ENCODE data around the gene TMEM158. TPM values are rescaled to one million over a fixed set of nuclear protein-coding genes. Genes with fewer than 3 reads are reported as not detected.

Gene TMEM158
- total RNA-seq, 6 donors from 2014 or later: 0.76 to 3.8 (median 1.7) TPM; not detected in 3

GRCh38 chr3:45225465-45226205 lies 452 bp downstream of the TMEM158 start:
- ATAC-seq (ENCODE audit: low FRiP score in 2 of 2) (peak in 1 of 2 donors; percentile 29), DNase-seq (peak in 1 of 2 donors; percentile 91)
- peaks cover 11 to 20% (median 11%) of the 10 kb centered on the region in 4 donors for H3K4me1 ChIP-seq
- TF ChIP-seq POLR2A (IDR thresholded peaks at IDR 0.05) (no peak), EP300 (IDR thresholded peaks at IDR 0.05) (no peak), POLR2AphosphoS5 (IDR thresholded peaks at IDR 0.05) (no peak), CTCF (IDR thresholded peaks at IDR 0.05) (no peak)
- H3K36me3 ChIP-seq: no peaks in the 10 kb centered on the region
- WGBS, 2 donors: no CpG with 5 or more reads among the region's 131 CpGs
- H3K27me3 ChIP-seq: peaks cover 0 to 17% (median 9%) of the 10 kb centered on the region in 4 donors
- no peaks in the 10 kb centered on the region for H3K9me3 ChIP-seq
- H3K27ac ChIP-seq: peak overlapping the region in 1 of 4 donors; percentile 19
- peak overlapping the region in 3 of 4 donors; percentile 58 to 64 (median 60) for H3K4me3 ChIP-seq

DNA sequence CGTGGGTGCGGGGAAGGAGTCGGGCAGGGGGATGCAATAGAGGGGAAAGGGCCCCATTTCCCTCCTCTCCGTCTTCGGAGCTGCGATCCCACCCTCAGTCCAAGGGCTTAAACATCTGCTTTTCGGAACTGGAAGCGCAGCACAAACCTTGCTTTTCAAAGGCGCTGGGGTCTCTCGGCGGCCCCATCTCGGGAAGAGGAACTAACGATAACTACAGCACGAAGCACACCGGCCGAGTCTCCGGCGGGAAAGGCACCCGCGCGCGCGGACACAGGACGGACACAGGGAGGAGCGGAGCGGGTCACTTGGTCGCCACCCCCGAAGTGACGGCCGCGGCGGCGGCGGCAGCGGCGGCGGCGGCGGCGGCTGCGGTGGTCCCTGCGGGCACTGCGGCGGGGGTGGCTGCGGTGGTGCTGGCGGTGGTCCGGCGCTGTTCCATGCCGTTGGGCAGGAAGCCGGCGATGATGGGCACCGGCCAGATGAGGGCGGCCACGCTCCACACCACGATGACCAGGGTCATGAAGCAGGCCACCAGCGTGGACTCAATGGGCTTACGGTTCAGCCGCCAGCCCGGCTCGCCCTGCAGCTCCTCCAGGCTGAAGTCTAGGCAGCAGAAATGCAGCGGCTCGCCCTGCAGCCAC lies 1.1 kb downstream of the TMEM158 start:
- Histone ChIP-seq H3K4me3 (peak overlapping the region in 3 of 4 donors; percentile 58 to 64 (median 60)), H3K27me3 (peaks cover 0 to 17% (median 9%) of the 10 kb centered on the region in 4 donors), H3K36me3 (no peaks in the 10 kb centered on the region), H3K9me3 (no peaks in the 10 kb centered on the region), H3K4me1 (peaks cover 11 to 20% (median 11%) of the 10 kb centered on the region in 4 donors), H3K27ac (no peak overlapping the region)
- WGBS, 2 donors: 2 to 8% methylated on average over 9 to 38 of the region's 62 CpGs
- DNase-seq (peak; percentile 83 to 93), ATAC-seq (ENCODE audit: low FRiP score in 2 of 2) (peak; percentile 73 to 80)
- TF ChIP-seq CTCF (IDR thresholded peaks at IDR 0.05): peak; percentile 24 to 90 (median 75)
- no peak for TF ChIP-seq POLR2AphosphoS5 (IDR thresholded peaks at IDR 0.05)
- no peak for TF ChIP-seq EP300 (IDR thresholded peaks at IDR 0.05)
- TF ChIP-seq POLR2A (IDR thresholded peaks at IDR 0.05): no peak

DNA sequence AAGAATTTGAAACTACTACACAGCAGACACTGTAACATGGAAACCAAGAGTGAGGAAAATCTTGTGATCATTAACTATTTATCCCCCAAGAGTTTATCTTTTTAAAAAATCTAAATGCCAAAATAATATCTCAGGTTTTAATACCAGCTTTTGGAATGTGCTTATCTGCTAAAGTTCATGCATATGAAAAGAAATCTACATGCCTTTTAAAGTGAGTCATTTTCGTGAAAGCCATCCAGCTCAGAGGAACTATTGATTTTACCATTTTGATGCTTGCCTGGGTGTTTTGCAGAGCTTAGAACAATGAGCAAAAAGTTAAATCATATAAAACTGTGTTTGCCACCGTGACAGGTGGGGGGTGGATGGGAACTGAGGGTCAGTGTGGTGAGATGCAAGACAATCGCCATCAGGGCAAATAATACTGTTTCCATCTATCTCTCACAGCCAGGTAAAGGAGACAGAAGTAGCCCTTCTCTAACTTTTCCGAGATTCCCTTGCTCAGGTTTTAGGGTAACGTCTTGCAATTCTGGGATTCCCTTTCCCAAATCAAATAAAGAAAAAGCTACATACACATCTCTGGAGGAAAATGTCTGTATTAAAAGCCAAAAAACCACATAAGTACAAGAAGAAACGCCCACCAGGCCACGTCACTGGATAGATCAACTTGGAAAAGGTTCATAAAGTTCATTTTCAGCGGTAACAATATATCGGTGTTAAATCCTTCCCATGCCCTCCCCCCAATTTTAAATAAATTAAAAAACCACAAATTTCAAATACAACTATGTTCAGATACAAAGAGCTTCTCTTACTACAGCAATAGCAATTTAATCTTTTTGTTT lies 2.0 kb downstream of the TMEM158 start:
- no peaks in the 10 kb centered on the region for H3K9me3 ChIP-seq
- peak overlapping the region in 1 of 4 donors; percentile 58 for H3K4me3 ChIP-seq
- no peak for ATAC-seq (ENCODE audit: low FRiP score in 2 of 2)
- peaks cover 0 to 17% (median 9%) of the 10 kb centered on the region in 4 donors for H3K27me3 ChIP-seq
- TF ChIP-seq EP300 (IDR thresholded peaks at IDR 0.05) (no peak), CTCF (IDR thresholded peaks at IDR 0.05) (no peak), POLR2A (IDR thresholded peaks at IDR 0.05) (no peak), POLR2AphosphoS5 (IDR thresholded peaks at IDR 0.05) (no peak)
- WGBS, 2 donors: 41 to 49% methylated on average over 9 of the region's 9 CpGs
- no peak for DNase-seq
- H3K27ac ChIP-seq: no peak overlapping the region
- H3K4me1 ChIP-seq: peaks cover 11 to 20% (median 11%) of the 10 kb centered on the region in 4 donors
- no peaks in the 10 kb centered on the region for H3K36me3 ChIP-seq

DNA sequence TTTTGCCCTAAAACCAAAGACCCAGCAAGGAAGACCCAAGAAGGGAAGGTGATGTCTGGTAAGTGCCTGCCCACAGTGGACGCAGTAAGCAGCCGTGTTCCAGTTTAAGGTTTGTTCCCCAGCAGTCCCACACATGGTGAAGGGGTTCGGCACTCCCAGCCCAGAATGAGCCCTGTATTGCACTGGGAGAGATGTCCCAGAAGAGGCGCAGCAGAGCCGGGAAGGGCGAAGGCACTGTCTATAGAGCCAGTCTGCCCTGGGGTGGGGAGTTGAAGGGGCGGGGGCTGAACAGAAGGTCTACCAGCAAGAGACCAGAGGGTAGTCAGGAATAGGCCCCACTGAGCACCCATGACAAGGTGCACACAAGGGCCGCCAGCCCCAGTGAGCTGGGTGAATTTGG lies 6.4 kb downstream of the TMEM158 start:
- DNase-seq (no peak), ATAC-seq (ENCODE audit: low FRiP score in 2 of 2) (no peak)
- WGBS, 2 donors: 95 to 99% methylated on average over 8 of the region's 8 CpGs
- no peak overlapping the region for H3K27ac ChIP-seq
- peaks cover 2 to 3% (median 2%) of the 10 kb centered on the region in 4 donors for H3K4me1 ChIP-seq
- H3K4me3 ChIP-seq: no peak overlapping the region
- peaks cover 0 to 8% (median 6%) of the 10 kb centered on the region in 4 donors for H3K27me3 ChIP-seq
- H3K36me3 ChIP-seq: no peaks in the 10 kb centered on the region
- TF ChIP-seq CTCF (IDR thresholded peaks at IDR 0.05) (no peak), POLR2AphosphoS5 (IDR thresholded peaks at IDR 0.05) (no peak), POLR2A (IDR thresholded peaks at IDR 0.05) (no peak), EP300 (IDR thresholded peaks at IDR 0.05) (no peak)
- no peaks in the 10 kb centered on the region for H3K9me3 ChIP-seq
